Activated T-cell treated with anti-CD3 and anti-CD28 coated beads, Interleukin-2, amount 50 U/mL, for 4 hours (primary cell): ENCODE measurements around the gene MICALL2. TPM values are rescaled to one million over a fixed set of nuclear protein-coding genes. Genes with fewer than 3 reads are reported as not detected.
"Not testable (repeated sequence)": the region's sequence is repeated elsewhere in the genome, so short reads cannot be mapped to it uniquely, and the experiment has no call there.

Source experiments
- ATAC-seq, 2 donors: fragments of 200-7000 bp; cut with Tn5 transposase; one replicate each; pipeline ENCODE4 v1.10.0; 2021
- DNase-seq: peaks from one replicate; pipeline ENCODE4 v3.0.0-alpha.2; 2020
- H3K27me3 Mint-ChIP-seq: one replicate; pipeline ENCODE4 v1.8.0; 2021; ENCODE audit warnings: low read depth, mixed read lengths
- H3K36me3 Mint-ChIP-seq: one replicate; pipeline ENCODE4 v1.8.0; 2022; ENCODE audit warnings: mixed read lengths; ENCODE audit not compliant: insufficient read depth
- H3K4me1 Mint-ChIP-seq: one replicate; pipeline ENCODE4 v1.8.0; 2021; ENCODE audit warnings: low read depth, mixed read lengths
- H3K4me3 Mint-ChIP-seq: one replicate; pipeline ENCODE4 v1.8.0; 2021; ENCODE audit warnings: mild to moderate bottlenecking, moderate library complexity, mixed read lengths
- H3K9me3 Mint-ChIP-seq: one replicate; pipeline ENCODE4 v1.8.0; 2021; ENCODE audit warnings: mixed read lengths
- total RNA-seq, 3 donors: library from RNA; stranded (reverse); gene quantifications; one replicate each; pipeline ENCODE4 v1.2.1, GENCODE V29; 2021

The MICALL2 gene
- total RNA-seq, 3 donors from 2014 or later, result 1.3 to 2.7 (median 1.4) TPM

DNA sequence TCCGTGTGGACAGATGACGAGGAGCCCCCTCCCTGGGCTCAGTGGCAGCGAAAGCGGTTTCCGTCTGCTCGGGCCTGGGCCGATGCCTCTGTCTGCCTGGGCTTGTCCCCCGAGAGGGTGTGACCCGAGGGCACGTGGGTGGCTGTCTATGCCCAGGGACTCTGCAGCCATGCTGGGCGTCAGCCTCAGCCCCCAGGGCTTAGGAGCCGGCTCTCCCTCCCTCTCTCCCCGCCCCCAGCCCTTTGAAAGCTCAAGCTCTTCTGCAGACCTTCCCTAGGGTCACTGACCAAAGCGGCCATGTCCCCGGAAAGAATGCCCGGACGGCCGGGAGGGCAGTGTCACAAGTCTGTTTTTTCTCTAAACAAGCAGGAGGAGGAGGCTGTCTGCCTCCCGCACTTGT lies 7.1 kb downstream of the MICALL2 start:
- no peak for ATAC-seq
- Mint-ChIP-seq H3K27me3 (no peaks in the 10 kb centered on the region), H3K36me3 (no peaks in the 10 kb centered on the region), H3K4me3 (no peak overlapping the region), H3K9me3 (no peaks in the 10 kb centered on the region), H3K4me1 (no peaks in the 10 kb centered on the region)
- no peak for DNase-seq

DNA sequence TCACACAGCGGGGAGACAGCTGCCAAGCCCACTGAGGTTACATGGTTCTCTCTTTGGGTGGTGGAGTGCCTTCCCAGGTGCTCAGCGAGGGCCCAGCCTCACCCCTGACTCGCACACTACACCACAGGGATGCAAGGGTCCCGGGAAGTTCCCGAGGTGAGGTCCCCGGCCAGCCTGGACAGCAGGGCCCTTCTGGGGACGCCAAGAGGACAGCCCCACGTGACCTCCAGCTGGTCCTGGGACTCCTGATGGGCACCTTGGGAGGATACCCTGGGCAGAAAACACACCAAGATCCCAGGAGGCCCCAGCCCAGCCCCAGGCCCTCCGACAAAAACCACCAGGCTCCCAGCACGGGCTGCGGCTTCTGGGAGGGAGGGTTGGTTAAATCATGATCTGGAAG lies 8.3 kb downstream of the MICALL2 start:
- ATAC-seq, result no peak
- no peaks in the 10 kb centered on the region for H3K36me3 Mint-ChIP-seq
- DNase-seq, result no peak
- no peak overlapping the region for H3K4me3 Mint-ChIP-seq
- H3K27me3 Mint-ChIP-seq, result no peaks in the 10 kb centered on the region
- H3K4me1 Mint-ChIP-seq, result no peaks in the 10 kb centered on the region
- no peaks in the 10 kb centered on the region for H3K9me3 Mint-ChIP-seq

DNA sequence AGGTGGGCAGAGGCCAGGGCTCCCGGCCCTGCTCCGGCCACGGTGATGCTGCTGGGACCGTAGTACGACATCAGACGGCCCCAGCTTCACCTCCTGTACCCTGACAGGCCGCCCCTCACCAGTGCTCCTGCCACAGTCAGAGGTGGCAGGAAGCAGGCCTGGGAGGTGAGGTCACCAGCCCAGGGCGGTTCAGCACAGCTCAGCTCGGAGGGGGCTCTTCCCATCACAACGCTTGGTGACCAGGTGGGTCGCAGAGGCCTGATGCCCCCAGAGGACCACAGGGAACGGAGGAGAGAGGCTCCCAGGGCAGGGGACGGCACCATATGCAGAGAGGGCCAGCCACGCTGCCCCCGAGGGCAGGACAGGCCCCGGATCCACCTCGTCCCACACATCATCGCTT lies 8.8 kb downstream of the MICALL2 start:
- no peak for ATAC-seq
- no peaks in the 10 kb centered on the region for H3K36me3 Mint-ChIP-seq
- H3K27me3 Mint-ChIP-seq, result no peaks in the 10 kb centered on the region
- H3K4me1 Mint-ChIP-seq, result no peaks in the 10 kb centered on the region
- no peaks in the 10 kb centered on the region for H3K9me3 Mint-ChIP-seq
- H3K4me3 Mint-ChIP-seq, result no peak overlapping the region
- DNase-seq, result no peak

DNA sequence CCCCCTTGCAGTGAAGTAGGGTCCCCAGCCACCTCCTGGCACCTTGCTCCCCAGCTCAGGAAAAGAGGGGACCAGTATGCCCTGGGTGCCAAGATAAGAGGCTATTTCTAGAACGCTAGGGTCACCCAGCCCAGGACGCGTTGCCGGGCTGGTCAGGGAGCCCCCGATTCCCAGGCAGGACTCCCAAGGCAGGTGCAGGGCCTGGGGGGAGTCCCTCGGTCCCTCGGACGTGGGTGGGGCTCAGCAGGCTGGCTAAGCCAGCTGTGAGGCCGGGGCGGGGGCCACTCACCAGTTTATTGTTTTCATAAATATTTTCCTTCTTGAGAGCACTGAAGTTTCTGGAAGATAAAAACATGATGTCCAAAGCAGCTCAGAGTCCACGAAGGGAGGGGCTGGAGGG lies 9.3 kb downstream of the MICALL2 start:
- Mint-ChIP-seq H3K27me3 (no peaks in the 10 kb centered on the region), H3K4me3 (no peak overlapping the region), H3K9me3 (no peaks in the 10 kb centered on the region), H3K4me1 (no peaks in the 10 kb centered on the region), H3K36me3 (no peaks in the 10 kb centered on the region)
- no peak for DNase-seq
- no peak for ATAC-seq

DNA sequence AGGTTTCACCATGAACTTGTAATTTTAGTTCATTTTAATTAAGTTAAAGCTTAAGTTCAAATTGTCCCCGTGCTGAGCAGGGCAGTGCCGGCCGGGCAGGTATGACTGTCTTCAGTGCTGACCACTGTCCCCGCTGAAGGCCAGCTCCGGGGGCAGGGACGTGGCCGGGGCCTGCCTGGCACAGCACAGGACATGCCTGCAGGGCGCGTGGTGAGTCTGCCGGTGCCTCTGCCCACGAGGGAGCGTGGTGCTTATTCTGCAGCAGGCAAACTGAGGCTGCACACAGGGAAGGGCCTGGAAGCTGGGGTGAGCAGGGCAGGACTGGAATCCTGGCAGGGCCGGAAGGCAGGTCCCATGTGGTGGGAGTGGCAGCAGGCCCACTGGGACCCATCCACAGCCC lies 9.8 kb downstream of the MICALL2 start:
- Mint-ChIP-seq H3K36me3 (no peaks in the 10 kb centered on the region), H3K27me3 (no peaks in the 10 kb centered on the region), H3K4me1 (no peaks in the 10 kb centered on the region), H3K4me3 (no peak overlapping the region), H3K9me3 (no peaks in the 10 kb centered on the region)
- no peak for ATAC-seq
- no peak for DNase-seq

DNA sequence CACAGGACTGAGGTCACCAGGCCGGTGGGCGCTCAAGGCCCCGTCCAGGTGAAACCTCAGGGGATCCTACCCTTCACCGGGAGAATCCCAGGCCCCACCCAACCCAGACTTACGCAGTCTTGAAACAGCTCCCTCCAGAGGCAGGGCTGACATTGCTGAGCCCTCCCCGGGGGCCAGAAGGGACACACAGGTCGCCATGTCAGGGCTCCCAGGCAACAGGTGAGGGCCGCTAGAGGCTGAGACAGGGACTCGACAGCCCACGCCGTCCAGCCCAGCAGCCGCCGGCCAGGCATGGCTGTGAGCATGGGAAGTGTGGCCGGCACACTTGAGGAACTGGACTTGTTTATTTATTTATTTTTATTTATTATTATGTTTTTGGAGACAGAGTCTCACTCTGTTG lies 10.3 kb downstream of the MICALL2 start:
- no peak for ATAC-seq

DNA sequence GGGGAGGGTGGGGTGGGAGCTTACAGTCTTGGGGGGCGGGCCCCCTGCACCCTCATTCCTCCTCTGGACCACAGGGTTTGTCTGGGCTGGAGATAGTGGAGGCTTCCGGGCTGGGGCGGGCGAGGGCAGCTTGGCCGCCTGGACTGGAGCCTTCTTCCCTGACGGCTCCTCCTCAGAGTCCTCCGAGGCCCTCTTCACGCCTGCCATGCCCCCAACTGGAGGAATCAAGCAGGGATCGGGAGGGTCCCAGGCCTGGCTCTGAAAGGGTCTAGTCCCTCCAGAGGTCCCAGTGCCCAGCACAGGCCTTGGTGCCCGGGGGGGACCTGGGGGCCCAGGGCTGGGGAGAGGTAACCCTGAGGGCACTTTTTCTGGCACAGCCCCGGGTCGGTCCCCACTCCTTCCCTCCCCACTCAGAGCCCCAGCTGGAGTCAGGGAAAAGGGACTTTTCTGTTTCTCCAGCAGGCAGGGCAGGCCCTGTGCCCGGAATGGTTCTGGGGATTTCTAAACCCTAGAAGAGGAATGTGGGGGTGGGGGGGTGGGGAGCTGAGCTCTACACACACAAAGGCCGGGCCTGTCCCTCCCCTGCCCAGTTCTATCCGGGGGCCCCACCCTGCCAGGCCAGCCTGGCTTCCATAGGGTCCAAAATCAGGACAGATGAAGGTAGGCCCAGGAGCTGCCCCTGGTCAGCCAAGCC lies 11.6 kb downstream of the MICALL2 start:
- Mint-ChIP-seq H3K36me3 (no peaks in the 10 kb centered on the region), H3K27me3 (no peaks in the 10 kb centered on the region), H3K4me3 (no peak overlapping the region), H3K4me1 (no peaks in the 10 kb centered on the region), H3K9me3 (no peaks in the 10 kb centered on the region)
- ATAC-seq (no peak), DNase-seq (no peak)

More for the DNA sequence above, 10.3 kb downstream of the MICALL2 start:
- Mint-ChIP-seq H3K4me3 (no peak overlapping the region), H3K9me3 (no peaks in the 10 kb centered on the region), H3K4me1 (no peaks in the 10 kb centered on the region), H3K27me3 (no peaks in the 10 kb centered on the region), H3K36me3 (no peaks in the 10 kb centered on the region)
- no peak for DNase-seq

DNA sequence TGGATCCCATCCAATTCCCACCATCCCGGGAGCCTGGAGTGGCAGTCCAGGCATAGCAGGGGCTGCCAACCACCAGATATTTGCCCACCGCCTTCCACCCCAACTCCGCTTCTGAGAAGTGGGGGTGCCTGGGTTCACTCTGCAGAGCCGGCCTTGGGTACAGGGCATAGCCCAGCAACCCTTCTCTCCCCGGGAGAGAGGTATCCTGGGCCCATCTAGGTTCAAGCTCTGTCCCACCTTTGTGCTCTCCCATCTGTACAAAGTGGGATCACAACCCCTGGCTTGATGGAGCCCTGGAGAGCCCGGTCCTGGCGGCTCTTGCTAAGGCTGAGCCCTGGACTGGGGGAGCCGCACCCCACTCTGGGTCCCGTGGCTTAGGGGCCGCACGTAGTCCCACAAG lies 12.2 kb downstream of the MICALL2 start:
- no peaks in the 10 kb centered on the region for H3K9me3 Mint-ChIP-seq
- ATAC-seq, result peak in 1 of 2 donors; percentile 23
- H3K4me1 Mint-ChIP-seq, result no peaks in the 10 kb centered on the region
- no peaks in the 10 kb centered on the region for H3K36me3 Mint-ChIP-seq
- H3K4me3 Mint-ChIP-seq, result no peak overlapping the region
- H3K27me3 Mint-ChIP-seq, result no peaks in the 10 kb centered on the region
- no peak for DNase-seq

DNA sequence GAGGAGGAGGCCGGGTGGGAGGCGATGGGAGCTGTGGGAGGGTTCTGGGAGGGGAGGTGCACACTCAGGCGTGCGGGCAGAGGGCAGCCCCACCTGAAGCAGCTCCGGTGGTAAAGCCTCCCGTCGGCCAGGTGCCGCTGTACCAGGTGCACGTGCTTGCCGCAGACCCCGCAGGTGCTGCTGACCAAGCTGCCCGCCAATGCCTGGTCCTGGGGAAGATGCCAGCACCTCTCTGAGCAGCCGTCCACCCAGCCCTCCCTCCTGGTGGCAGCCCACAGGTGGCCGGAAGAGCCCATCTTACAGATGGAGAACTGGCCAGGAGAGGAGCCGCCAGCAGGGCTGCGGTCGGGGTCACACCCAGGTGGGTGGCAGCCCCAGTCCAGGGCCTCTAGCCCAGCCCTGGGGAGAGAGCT lies 12.6 kb downstream of the MICALL2 start:
- Mint-ChIP-seq H3K36me3 (no peaks in the 10 kb centered on the region), H3K4me3 (no peak overlapping the region), H3K9me3 (no peaks in the 10 kb centered on the region), H3K27me3 (no peaks in the 10 kb centered on the region), H3K4me1 (no peaks in the 10 kb centered on the region)
- ATAC-seq, result no peak
- DNase-seq, result no peak

DNA sequence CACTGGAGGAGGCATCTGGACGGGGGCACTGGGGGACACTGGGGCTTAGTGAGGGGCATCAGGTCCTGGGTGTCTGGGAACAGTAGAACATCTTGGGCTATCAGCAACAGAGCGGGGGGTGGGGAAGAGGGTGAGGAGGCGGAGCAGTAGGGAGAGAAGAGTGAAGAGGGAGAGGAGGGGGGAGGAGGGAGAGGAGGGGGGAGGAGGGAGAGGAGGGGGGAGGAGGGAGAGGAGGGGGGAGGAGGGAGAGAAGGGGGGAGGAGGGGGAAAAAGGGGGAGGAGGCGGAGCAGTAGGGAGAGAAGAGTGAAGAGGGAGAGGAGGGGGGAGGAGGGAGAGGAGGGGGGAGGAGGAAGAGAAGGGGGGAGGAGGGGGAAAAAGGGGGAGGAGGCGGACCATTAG lies 13.2 kb downstream of the MICALL2 start:
- H3K9me3 Mint-ChIP-seq, H3K4me1 Mint-ChIP-seq, H3K36me3 Mint-ChIP-seq, H3K4me3 Mint-ChIP-seq, ATAC-seq, DNase-seq, H3K27me3 Mint-ChIP-seq: not testable (repeated sequence)

DNA sequence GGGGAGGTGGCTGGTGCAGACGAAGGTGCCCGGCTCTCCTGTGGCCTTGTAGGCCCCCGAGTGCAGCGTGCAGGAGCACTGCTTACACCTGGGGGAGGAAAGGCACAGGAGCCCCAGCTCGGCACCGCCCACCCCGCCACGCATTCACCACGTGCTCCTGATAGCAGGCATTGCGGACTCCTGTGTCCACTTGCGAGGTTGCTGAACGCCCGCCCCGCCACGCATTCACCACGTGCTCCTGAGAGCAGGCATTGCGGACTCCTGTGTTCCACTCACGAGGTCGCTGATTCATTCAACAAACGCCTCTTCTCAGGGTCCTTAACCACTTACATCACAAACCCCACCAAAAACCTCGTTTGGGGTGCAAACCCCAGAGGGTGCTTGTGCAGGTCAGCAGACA lies 13.9 kb downstream of the MICALL2 start:
- DNase-seq, result no peak
- H3K9me3 Mint-ChIP-seq, result no peaks in the 10 kb centered on the region
- H3K4me1 Mint-ChIP-seq, result no peaks in the 10 kb centered on the region
- no peaks in the 10 kb centered on the region for H3K27me3 Mint-ChIP-seq
- ATAC-seq, result no peak
- H3K36me3 Mint-ChIP-seq, result no peaks in the 10 kb centered on the region
- H3K4me3 Mint-ChIP-seq, result no peak overlapping the region

DNA sequence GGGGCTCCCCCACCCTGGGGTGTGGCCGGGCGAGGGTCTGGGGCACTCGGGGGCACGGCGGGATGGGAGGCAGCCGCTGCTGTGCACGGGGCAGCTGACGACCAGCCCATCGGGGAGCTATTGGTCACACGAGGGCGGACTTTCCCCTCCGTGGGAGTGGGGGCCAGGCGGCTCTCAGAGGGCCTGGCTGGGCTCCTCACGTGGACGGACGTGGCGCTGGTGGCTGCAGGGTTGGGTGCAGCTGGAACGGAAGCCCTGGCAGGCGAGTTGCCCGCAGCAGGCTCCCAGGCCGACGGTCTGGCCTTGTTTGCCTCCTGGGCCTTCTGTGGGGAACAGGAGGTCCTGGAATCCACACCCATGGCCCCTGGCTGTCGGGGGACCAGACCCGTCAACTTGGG lies 14.3 kb downstream of the MICALL2 start:
- H3K36me3 Mint-ChIP-seq, result no peaks in the 10 kb centered on the region
- no peaks in the 10 kb centered on the region for H3K27me3 Mint-ChIP-seq
- H3K4me1 Mint-ChIP-seq, result no peaks in the 10 kb centered on the region
- no peak overlapping the region for H3K4me3 Mint-ChIP-seq
- ATAC-seq (no peak), DNase-seq (no peak)
- H3K9me3 Mint-ChIP-seq, result no peaks in the 10 kb centered on the region

DNA sequence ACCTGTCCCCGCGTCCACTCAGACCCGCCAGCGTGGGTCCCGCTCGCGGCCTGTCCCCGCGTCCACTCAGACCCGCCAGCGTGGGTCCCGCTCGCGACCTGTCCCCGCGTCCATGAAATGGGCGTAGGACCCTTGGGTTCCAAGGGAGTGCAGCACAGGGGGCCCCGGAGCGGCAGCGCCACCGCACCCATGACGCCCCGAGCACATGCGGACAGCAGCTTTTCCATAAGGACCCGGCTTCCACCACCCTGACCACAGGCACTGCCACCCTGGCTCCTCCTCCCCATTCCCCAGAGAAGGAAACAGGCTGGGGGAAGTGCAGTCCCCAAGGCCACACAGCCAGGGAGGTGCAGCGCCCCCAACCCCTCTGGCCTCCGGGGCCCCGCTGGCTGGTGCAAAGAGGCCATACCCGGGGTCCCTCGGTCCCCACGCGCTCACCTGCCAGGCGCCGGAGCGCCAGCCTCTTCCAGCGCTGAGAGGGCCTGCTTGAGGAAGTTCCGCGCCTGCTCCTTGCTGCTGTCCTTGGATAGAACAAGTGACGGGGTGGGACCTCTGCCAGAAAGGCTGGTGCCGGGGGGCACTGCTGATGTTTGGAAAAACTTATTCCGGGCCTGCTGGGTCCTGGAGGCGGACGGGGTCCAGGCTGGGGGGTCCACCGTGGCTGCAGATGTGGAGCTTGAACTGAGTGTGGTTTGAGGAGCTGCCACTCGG lies 14.9 kb downstream of the MICALL2 start:
- Mint-ChIP-seq H3K36me3 (no peaks in the 10 kb centered on the region), H3K4me3 (no peak overlapping the region), H3K4me1 (no peaks in the 10 kb centered on the region), H3K9me3 (no peaks in the 10 kb centered on the region), H3K27me3 (no peaks in the 10 kb centered on the region)
- ATAC-seq (no peak), DNase-seq (no peak)

DNA sequence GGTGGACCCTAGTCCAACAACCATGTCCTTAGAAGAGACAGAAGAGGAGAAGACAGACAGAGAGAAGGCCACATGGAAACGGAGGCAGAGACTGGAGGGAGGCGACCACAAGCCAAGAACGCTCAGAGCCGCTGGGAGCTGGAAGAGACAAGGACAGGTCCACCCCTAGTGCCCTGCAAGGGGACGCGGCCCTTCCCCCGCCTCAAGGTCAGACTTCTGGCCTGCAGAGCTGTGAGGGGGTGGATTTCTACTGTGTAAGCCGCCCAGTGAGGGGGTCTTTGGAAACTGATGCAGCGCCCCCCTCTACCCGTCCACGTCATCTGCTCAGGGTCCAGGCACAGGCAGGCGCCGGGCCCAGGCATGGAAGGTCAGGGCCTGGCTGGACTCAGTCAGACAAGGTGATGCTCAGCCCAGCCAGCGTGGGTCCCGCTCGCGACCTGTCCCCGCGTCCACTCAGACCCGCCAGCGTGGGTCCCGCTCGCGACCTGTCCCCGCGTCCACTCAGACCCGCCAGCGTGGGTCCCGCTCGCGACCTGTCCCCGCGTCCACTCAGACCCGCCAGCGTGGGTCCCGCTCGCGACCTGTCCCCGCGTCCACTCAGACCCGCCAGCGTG lies 15.6 kb downstream of the MICALL2 start:
- H3K4me3 Mint-ChIP-seq, result not testable (repeated sequence)

More for the DNA sequence above, 15.6 kb downstream of the MICALL2 start:
- not testable (repeated sequence) for H3K4me1 Mint-ChIP-seq, H3K9me3 Mint-ChIP-seq, DNase-seq, H3K27me3 Mint-ChIP-seq, ATAC-seq, H3K36me3 Mint-ChIP-seq
